ENCODE data around the gene NPC1. TPM values are rescaled to one million over a fixed set of nuclear protein-coding genes. Genes with fewer than 3 reads are reported as not detected.

The NPC1 gene
- total RNA-seq, 1 donor from 2014 or later: 24.1 TPM

GRCh38 chr18:23547306-23547705, 39.0 kb downstream of the NPC1 start:
- H3K4me3 Mint-ChIP-seq (ENCODE audit: unreplicated experiment): no peak overlapping the region
- no peaks in the 10 kb centered on the region for H3K4me1 Mint-ChIP-seq (ENCODE audit: unreplicated experiment)
- H3K27ac Mint-ChIP-seq (ENCODE audit: unreplicated experiment): no peak overlapping the region
- no peaks in the 10 kb centered on the region for H3K27me3 Mint-ChIP-seq (ENCODE audit: unreplicated experiment)
- TF ChIP-seq, protein P1, sequence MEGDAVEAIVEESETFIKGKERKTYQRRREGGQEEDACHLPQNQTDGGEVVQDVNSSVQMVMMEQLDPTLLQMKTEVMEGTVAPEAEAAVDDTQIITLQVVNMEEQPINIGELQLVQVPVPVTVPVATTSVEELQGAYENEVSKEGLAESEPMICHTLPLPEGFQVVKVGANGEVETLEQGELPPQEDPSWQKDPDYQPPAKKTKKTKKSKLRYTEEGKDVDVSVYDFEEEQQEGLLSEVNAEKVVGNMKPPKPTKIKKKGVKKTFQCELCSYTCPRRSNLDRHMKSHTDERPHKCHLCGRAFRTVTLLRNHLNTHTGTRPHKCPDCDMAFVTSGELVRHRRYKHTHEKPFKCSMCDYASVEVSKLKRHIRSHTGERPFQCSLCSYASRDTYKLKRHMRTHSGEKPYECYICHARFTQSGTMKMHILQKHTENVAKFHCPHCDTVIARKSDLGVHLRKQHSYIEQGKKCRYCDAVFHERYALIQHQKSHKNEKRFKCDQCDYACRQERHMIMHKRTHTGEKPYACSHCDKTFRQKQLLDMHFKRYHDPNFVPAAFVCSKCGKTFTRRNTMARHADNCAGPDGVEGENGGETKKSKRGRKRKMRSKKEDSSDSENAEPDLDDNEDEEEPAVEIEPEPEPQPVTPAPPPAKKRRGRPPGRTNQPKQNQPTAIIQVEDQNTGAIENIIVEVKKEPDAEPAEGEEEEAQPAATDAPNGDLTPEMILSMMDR (IDR thresholded peaks at IDR 0.05; ENCODE audit: unreplicated experiment): no peak
- no peaks in the 10 kb centered on the region for H3K9me3 Mint-ChIP-seq (ENCODE audit: unreplicated experiment)
- peaks cover 21% of the 10 kb centered on the region for H3K36me3 Mint-ChIP-seq (ENCODE audit: low read depth, unreplicated experiment)
- no peak for DNase-seq (ENCODE audit: low spot score)

- TF ChIP-seq, protein P1 (IDR thresholded peaks at IDR 0.05; ENCODE audit: unreplicated experiment): no peak
- H3K9me3 Mint-ChIP-seq (ENCODE audit: unreplicated experiment): no peaks in the 10 kb centered on the region
- H3K27me3 Mint-ChIP-seq (ENCODE audit: unreplicated experiment): no peaks in the 10 kb centered on the region
- DNase-seq (ENCODE audit: low spot score): no peak
- H3K4me1 Mint-ChIP-seq (ENCODE audit: unreplicated experiment): no peaks in the 10 kb centered on the region
- no peak overlapping the region for H3K4me3 Mint-ChIP-seq (ENCODE audit: unreplicated experiment)
- H3K36me3 Mint-ChIP-seq (ENCODE audit: low read depth, unreplicated experiment): peaks cover 15% of the 10 kb centered on the region
- no peak overlapping the region for H3K27ac Mint-ChIP-seq (ENCODE audit: unreplicated experiment)
Measured at GRCh38 chr18:23545247-23545789, 41.0 kb downstream of the NPC1 start.

DNA sequence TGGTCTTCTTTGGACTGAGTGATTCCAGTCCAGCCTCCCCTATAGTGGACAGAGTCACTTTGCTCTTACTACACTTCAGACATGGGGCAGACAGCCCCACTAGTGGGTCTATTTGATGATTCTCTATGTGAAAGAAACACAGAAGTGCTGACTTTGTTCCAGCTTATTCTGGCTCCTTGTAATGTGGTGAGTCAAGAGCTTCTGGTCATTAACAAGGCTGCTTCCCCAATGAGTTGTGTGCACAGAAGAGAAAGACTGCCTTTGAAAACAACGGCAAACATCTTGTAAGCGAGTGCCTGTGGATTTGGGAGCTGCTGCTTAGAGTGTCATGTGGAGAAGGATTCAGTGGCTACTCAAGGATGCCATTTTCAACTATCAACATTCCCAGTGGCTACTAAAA, 43.8 kb downstream of the NPC1 start:
- TF ChIP-seq, protein P1 (IDR thresholded peaks at IDR 0.05; ENCODE audit: unreplicated experiment): no peak
- H3K36me3 Mint-ChIP-seq (ENCODE audit: low read depth, unreplicated experiment): peaks cover 32% of the 10 kb centered on the region
- H3K4me1 Mint-ChIP-seq (ENCODE audit: unreplicated experiment): no peaks in the 10 kb centered on the region
- H3K27ac Mint-ChIP-seq (ENCODE audit: unreplicated experiment): no peak overlapping the region
- no peak overlapping the region for H3K4me3 Mint-ChIP-seq (ENCODE audit: unreplicated experiment)
- no peaks in the 10 kb centered on the region for H3K27me3 Mint-ChIP-seq (ENCODE audit: unreplicated experiment)
- no peaks in the 10 kb centered on the region for H3K9me3 Mint-ChIP-seq (ENCODE audit: unreplicated experiment)
- no peak for DNase-seq (ENCODE audit: low spot score)

DNA sequence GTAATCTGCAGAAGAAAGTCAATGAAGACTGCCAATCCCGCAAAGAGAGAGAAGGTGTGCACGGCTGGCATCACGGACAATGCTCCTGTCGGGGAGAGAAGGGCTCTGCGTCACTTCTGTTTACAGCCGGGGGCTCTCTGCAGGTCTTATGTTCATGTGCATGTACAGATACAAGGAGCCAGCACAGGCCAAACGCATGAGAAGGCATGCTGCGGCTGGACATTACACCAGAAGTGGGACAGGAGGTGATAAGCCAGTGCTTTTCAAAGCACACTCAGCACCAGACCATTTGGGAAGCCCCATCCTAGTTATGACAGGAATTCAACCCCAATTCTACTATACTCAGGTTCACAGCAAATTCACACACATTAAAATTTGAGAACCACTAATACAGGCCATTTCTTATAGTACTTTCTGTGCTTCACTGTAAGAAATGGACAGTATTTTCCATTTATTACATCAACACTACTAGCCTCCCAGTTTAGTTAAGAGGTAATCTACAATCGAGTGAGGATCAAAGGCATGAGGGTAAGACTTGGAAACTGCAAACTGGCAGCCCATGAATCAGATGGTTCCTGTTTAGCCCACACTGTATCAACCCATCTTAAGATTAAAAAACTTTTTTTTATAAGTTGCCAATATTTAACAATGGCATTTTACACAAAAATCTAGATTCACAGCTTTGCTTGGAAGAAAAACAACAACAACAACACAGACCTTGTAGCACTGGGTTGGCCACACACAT, 44.8 kb downstream of the NPC1 start:
- Mint-ChIP-seq H3K27me3 (ENCODE audit: unreplicated experiment) (no peaks in the 10 kb centered on the region), H3K4me3 (ENCODE audit: unreplicated experiment) (no peak overlapping the region), H3K4me1 (ENCODE audit: unreplicated experiment) (no peaks in the 10 kb centered on the region), H3K9me3 (ENCODE audit: unreplicated experiment) (no peaks in the 10 kb centered on the region), H3K27ac (ENCODE audit: unreplicated experiment) (no peak overlapping the region), H3K36me3 (ENCODE audit: low read depth, unreplicated experiment) (peaks cover 35% of the 10 kb centered on the region)
- no peak for DNase-seq (ENCODE audit: low spot score)
- TF ChIP-seq, protein P1 (IDR thresholded peaks at IDR 0.05; ENCODE audit: unreplicated experiment): no peak

- Mint-ChIP-seq H3K27ac (ENCODE audit: unreplicated experiment) (no peak overlapping the region), H3K4me3 (ENCODE audit: unreplicated experiment) (no peak overlapping the region), H3K4me1 (ENCODE audit: unreplicated experiment) (no peaks in the 10 kb centered on the region), H3K9me3 (ENCODE audit: unreplicated experiment) (no peaks in the 10 kb centered on the region), H3K36me3 (ENCODE audit: low read depth, unreplicated experiment) (peaks cover 35% of the 10 kb centered on the region), H3K27me3 (ENCODE audit: unreplicated experiment) (no peaks in the 10 kb centered on the region)
- DNase-seq (ENCODE audit: low spot score): no peak
- TF ChIP-seq, protein P1 (IDR thresholded peaks at IDR 0.05; ENCODE audit: unreplicated experiment): no peak
Measured at GRCh38 chr18:23540867-23541266, 45.4 kb downstream of the NPC1 start.

Measured in endothelial cell (in vitro differentiated cells).